ENCODE measurements around the gene SPON2. TPM values are rescaled to one million over a fixed set of nuclear protein-coding genes. Genes with fewer than 3 reads are reported as not detected.

Gene SPON2
- total RNA-seq, 1 experiment from 2014 or later, result 0.54 TPM

DNA sequence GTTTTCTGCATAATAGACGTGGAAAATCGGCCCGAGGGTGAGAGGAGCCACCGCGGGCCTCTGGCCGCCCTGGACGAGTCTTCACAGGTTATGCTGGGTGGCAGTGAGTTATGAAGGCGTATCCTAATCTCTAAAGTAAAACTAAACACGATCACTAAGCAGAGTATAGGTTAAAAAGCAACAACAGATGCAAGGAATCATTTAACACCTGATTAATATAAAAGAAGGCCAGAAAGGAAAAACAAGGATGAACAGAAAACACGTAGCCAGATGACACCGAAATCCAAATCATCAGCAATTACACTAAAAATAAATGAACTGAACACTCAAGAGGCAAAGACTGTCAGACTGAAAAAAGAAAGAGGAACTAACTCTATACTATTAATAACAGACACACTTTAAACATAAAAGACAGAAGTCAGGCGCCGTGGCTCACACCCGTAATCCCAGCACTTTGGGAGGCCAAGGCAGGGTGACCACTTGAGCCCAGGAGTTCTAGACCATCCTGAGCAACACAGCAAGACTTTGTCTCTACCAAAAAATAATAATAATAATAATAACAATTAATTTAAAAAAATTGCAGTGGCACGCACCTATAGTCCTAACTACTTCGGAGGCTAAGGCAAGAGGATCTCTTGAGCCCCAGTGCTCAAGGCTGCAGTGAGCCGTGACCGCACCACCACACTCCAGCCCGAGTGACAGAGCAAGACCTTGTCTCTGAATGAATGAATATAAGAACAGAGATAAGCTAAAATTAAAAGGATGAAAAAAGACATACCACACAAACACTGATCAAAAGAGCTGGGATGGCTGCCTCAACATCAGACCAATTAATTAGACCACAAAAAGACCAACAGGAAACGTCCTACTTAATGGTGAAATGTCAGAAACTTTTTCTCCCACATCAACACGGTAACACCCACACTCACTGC is 46.5 kb upstream of the SPON2 start:
- Mint-ChIP-seq H3K36me3 (ENCODE audit: insufficient read depth, unreplicated experiment) (peaks cover 56% of the 10 kb centered on the region), H3K27me3 (ENCODE audit: insufficient read depth, unreplicated experiment) (no peaks in the 10 kb centered on the region), H3K27ac (ENCODE audit: low read depth, unreplicated experiment) (peak overlapping the region; percentile 79), H3K4me1 (ENCODE audit: insufficient read depth, unreplicated experiment) (no peaks in the 10 kb centered on the region), H3K9me3 (ENCODE audit: unreplicated experiment) (no peaks in the 10 kb centered on the region), H3K4me3 (ENCODE audit: unreplicated experiment) (no peak overlapping the region)
- TF ChIP-seq, protein P1, sequence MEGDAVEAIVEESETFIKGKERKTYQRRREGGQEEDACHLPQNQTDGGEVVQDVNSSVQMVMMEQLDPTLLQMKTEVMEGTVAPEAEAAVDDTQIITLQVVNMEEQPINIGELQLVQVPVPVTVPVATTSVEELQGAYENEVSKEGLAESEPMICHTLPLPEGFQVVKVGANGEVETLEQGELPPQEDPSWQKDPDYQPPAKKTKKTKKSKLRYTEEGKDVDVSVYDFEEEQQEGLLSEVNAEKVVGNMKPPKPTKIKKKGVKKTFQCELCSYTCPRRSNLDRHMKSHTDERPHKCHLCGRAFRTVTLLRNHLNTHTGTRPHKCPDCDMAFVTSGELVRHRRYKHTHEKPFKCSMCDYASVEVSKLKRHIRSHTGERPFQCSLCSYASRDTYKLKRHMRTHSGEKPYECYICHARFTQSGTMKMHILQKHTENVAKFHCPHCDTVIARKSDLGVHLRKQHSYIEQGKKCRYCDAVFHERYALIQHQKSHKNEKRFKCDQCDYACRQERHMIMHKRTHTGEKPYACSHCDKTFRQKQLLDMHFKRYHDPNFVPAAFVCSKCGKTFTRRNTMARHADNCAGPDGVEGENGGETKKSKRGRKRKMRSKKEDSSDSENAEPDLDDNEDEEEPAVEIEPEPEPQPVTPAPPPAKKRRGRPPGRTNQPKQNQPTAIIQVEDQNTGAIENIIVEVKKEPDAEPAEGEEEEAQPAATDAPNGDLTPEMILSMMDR (IDR thresholded peaks at IDR 0.05; ENCODE audit: unreplicated experiment), result no peak
- ChIA-PET POLR2A (interaction anchor here (1.3 kb wide), 1 partner anchor 27 kb away, joined by 3 read pairs; no protein-coding TSS in a partner anchor), CTCF (no interaction called here)
- no peak for DNase-seq (ENCODE audit: unreplicated experiment)
- intact Hi-C loops (cut with micrococcal nuclease), result no loop called here
- BruUV-seq (replicated peaks), result no TSS peak

DNA sequence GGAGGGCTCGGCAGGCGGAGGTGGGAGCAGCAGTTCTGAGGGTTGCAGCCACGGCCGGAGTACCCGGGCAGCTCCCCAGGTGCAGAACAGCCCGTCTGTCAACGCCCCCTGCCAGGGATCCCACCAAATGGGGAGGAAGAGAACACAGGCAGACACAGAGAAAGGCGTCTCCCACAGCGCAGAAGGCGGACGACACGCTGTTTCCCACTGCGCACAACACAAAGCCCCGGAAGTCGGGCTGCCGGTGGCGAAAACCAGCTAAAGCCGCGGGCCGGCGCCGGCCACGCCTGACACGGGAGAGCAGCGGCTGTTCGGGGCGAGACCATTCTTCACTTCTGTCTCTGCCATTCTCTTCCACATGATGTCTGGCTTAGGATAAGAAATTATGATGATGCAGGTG is 45.0 kb upstream of the SPON2 start:
- BruUV-seq (replicated peaks), result no TSS peak
- Mint-ChIP-seq H3K4me1 (ENCODE audit: insufficient read depth, unreplicated experiment) (no peaks in the 10 kb centered on the region), H3K27ac (ENCODE audit: low read depth, unreplicated experiment) (peak overlapping the region; percentile 64), H3K27me3 (ENCODE audit: insufficient read depth, unreplicated experiment) (no peaks in the 10 kb centered on the region), H3K36me3 (ENCODE audit: insufficient read depth, unreplicated experiment) (peaks cover 51% of the 10 kb centered on the region), H3K9me3 (ENCODE audit: unreplicated experiment) (no peaks in the 10 kb centered on the region), H3K4me3 (ENCODE audit: unreplicated experiment) (no peak overlapping the region)
- ChIA-PET POLR2A (no interaction called here), CTCF (interaction anchor here (0.8 to 1.1 kb wide), 2 partner anchors 87 to 88 kb away, joined by 3 to 5 read pairs; no protein-coding TSS in a partner anchor)
- TF ChIP-seq, protein P1 (IDR thresholded peaks at IDR 0.05; ENCODE audit: unreplicated experiment), result no peak
- intact Hi-C loops (cut with micrococcal nuclease), result no loop called here
- DNase-seq (ENCODE audit: unreplicated experiment), result no peak

DNA sequence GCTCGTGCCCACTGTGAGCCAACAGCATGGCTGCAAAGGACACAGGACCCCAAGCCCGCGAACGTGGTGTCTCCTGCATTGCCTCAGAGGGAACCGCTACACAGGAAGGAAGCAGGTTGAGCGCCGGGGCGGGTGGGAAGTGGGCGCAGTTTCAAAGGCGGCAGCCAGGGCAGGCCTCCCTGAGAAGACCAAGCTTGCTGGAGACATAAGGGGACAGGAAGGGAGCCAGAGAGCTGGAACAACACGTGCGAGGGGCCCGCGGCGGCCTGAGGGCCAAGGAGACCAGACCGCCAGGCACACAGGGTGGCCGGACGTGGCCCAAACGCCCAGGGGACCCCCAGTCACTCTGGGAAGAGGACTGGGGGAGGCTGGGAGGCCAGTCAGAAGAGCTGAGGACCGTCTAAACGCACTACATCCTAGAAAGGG is 44.5 kb upstream of the SPON2 start:
- CTCF ChIA-PET, result interaction anchor here (0.8 to 1.1 kb wide), 2 partner anchors 86 to 89 kb away, joined by 3 to 5 read pairs; no protein-coding TSS in a partner anchor
- no peak overlapping the region for H3K27ac Mint-ChIP-seq (ENCODE audit: low read depth, unreplicated experiment)
- no TSS peak for BruUV-seq (replicated peaks)
- TF ChIP-seq, protein P1 (IDR thresholded peaks at IDR 0.05; ENCODE audit: unreplicated experiment), result no peak
- H3K36me3 Mint-ChIP-seq (ENCODE audit: insufficient read depth, unreplicated experiment), result peaks cover 53% of the 10 kb centered on the region
- intact Hi-C loops (cut with micrococcal nuclease), result no loop called here
- POLR2A ChIA-PET, result no interaction called here
- no peaks in the 10 kb centered on the region for H3K9me3 Mint-ChIP-seq (ENCODE audit: unreplicated experiment)
- no peak for DNase-seq (ENCODE audit: unreplicated experiment)
- no peak overlapping the region for H3K4me3 Mint-ChIP-seq (ENCODE audit: unreplicated experiment)
- H3K27me3 Mint-ChIP-seq (ENCODE audit: insufficient read depth, unreplicated experiment), result no peaks in the 10 kb centered on the region
- no peaks in the 10 kb centered on the region for H3K4me1 Mint-ChIP-seq (ENCODE audit: insufficient read depth, unreplicated experiment)

DNA sequence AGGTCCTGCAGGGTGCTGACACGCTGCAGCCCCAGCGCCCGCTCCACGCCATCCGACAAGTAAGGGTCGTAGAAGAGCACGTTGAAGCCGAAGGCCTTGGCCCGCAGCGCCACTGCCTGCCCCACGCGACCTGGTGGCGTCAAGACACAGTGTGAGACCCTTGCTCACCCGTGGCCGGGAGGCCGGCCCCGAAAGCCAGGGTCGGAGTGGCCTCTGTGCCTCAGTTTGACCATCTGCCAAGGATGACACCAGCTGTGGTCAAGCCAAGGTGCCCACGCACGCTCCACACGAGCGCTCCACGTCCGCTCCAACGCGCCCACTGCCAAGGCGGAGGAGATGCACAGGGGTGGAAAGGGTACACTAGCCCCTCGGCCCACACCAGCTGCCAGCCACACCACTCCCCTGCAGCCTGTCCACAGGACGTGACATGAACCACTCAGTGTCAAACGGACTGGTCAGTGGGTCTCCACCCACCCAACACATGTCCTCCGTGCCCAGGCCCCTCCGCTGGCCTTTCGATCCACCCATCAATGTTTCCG is 43.8 kb upstream of the SPON2 start:
- no peaks in the 10 kb centered on the region for H3K4me1 Mint-ChIP-seq (ENCODE audit: insufficient read depth, unreplicated experiment)
- ChIA-PET CTCF (no interaction called here), POLR2A (no interaction called here)
- H3K4me3 Mint-ChIP-seq (ENCODE audit: unreplicated experiment), result no peak overlapping the region
- H3K9me3 Mint-ChIP-seq (ENCODE audit: unreplicated experiment), result no peaks in the 10 kb centered on the region
- TF ChIP-seq, protein P1 (IDR thresholded peaks at IDR 0.05; ENCODE audit: unreplicated experiment), result no peak
- intact Hi-C loops (cut with micrococcal nuclease), result no loop called here
- no TSS peak for BruUV-seq (replicated peaks)
- no peaks in the 10 kb centered on the region for H3K27me3 Mint-ChIP-seq (ENCODE audit: insufficient read depth, unreplicated experiment)
- H3K36me3 Mint-ChIP-seq (ENCODE audit: insufficient read depth, unreplicated experiment), result peaks cover 55% of the 10 kb centered on the region
- no peak overlapping the region for H3K27ac Mint-ChIP-seq (ENCODE audit: low read depth, unreplicated experiment)
- DNase-seq (ENCODE audit: unreplicated experiment), result no peak

All from MCF 10A (cell line).